Measurements from ENCODE around the gene FAM124A. TPM values are rescaled to one million over a fixed set of nuclear protein-coding genes. Genes with fewer than 3 reads are reported as not detected.

The FAM124A gene
- total RNA-seq, 2 donors from 2014 or later = 5.5 to 11.2 TPM

DNA sequence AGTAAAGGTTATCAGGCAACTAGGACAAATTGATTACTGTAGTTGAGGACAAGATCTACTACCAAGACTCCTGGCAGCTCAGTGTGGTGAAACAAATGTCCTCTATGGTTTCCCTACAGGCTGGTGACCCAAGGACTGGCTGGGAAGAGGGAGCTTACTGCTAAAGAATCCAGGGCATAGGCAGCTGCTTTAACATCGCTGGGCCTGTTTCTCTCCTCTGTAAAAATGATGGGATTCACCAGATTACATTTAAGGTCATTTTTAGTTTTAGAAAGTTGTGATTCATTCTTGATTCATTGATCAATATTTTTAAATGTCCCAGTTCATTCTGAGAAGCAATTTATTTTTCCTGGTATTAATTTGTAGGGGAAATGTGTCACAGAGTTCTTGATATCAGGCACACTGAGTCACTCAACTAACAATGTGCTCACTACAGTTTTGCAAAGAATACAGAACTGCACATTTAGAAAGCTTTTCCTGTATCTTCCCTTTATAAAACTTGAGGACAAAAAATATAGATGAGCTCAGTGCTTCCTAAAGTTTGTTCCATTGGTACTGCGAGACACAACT lies 19.6 kb upstream of the FAM124A start:
- intact Hi-C loops (cut with DNase I) = no loop called here
- H3K4me3 ChIP-seq = no peak overlapping the region
- WGBS = 97% methylated on average over 2 of the region's 2 CpGs

DNA sequence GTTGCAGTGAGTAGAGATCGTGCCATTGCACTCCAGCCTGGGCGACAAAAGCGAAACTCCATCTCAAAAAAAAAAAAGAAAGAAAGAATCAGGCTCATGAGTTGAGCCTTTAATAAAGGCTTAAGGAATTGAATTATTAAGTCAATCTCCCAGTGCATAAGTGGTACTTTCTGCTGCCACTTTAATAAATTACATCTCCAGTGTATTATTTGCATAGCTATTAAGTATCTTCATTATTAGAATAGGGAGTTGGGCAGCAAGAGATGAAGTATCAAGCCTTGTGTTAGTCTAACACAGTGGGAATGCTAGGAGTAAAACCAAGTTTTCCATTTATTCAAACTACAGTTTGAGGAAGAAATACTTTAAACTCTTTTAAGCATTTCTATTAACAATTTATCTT lies 15.6 kb upstream of the FAM124A start:
- no peak for TF ChIP-seq POLR2A (IDR thresholded peaks at IDR 0.05)
- TF ChIP-seq, protein P1, sequence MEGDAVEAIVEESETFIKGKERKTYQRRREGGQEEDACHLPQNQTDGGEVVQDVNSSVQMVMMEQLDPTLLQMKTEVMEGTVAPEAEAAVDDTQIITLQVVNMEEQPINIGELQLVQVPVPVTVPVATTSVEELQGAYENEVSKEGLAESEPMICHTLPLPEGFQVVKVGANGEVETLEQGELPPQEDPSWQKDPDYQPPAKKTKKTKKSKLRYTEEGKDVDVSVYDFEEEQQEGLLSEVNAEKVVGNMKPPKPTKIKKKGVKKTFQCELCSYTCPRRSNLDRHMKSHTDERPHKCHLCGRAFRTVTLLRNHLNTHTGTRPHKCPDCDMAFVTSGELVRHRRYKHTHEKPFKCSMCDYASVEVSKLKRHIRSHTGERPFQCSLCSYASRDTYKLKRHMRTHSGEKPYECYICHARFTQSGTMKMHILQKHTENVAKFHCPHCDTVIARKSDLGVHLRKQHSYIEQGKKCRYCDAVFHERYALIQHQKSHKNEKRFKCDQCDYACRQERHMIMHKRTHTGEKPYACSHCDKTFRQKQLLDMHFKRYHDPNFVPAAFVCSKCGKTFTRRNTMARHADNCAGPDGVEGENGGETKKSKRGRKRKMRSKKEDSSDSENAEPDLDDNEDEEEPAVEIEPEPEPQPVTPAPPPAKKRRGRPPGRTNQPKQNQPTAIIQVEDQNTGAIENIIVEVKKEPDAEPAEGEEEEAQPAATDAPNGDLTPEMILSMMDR (IDR thresholded peaks at IDR 0.05) = no peak
- no peak for TF ChIP-seq POLR2AphosphoS5 (IDR thresholded peaks at IDR 0.05)
- Histone ChIP-seq H3K27ac (no peak overlapping the region), H3K4me3 (no peak overlapping the region), H3K27me3 (replicated peaks; ENCODE audit: insufficient read depth) (no peaks in the 10 kb centered on the region), H3K4me1 (replicated peaks) (no peaks in the 10 kb centered on the region), H3K9me3 (no peaks in the 10 kb centered on the region), H3K36me3 (no peaks in the 10 kb centered on the region)
- intact Hi-C loops (cut with DNase I) = no loop called here
- 96% methylated on average over 3 of the region's 3 CpGs for WGBS
- DNase-seq (ENCODE audit: low spot score) = no peak

More for the DNA sequence above, 19.6 kb upstream of the FAM124A start:
- no peaks in the 10 kb centered on the region for H3K36me3 ChIP-seq
- no peak for DNase-seq (ENCODE audit: low spot score)
- TF ChIP-seq POLR2AphosphoS5 (IDR thresholded peaks at IDR 0.05) (no peak), POLR2A (IDR thresholded peaks at IDR 0.05) (no peak)
- TF ChIP-seq, protein P1 (IDR thresholded peaks at IDR 0.05) = no peak
- H3K9me3 ChIP-seq = no peaks in the 10 kb centered on the region
- no peaks in the 10 kb centered on the region for H3K4me1 ChIP-seq (replicated peaks)
- no peak overlapping the region for H3K27ac ChIP-seq
- no peaks in the 10 kb centered on the region for H3K27me3 ChIP-seq (replicated peaks; ENCODE audit: insufficient read depth)

DNA sequence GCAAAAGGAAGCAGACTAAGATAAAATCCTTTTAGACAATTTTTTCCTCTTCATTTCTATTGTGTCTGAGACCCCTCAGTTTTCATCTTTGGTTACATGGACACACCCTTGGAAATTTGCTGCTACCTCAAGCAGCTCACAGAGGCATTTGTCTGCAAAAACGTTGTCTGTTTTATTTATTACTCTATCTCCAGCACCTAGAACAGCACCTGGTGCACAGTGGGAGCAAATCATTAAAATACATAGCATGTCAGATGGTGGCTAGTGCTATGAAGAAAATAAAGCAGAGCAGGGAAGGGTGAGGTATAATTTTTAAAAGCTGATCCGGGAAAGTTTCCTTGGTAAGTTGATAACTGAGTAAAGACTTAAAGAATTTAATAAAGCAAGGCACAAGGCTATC lies 14.3 kb upstream of the FAM124A start:
- Histone ChIP-seq H3K27me3 (replicated peaks; ENCODE audit: insufficient read depth) (no peaks in the 10 kb centered on the region), H3K9me3 (no peaks in the 10 kb centered on the region), H3K4me3 (no peak overlapping the region), H3K27ac (no peak overlapping the region), H3K36me3 (no peaks in the 10 kb centered on the region), H3K4me1 (replicated peaks) (no peaks in the 10 kb centered on the region)
- 41% methylated on average over 2 of the region's 2 CpGs for WGBS
- intact Hi-C loops (cut with DNase I) = no loop called here
- no peak for TF ChIP-seq POLR2AphosphoS5 (IDR thresholded peaks at IDR 0.05)
- no peak for TF ChIP-seq POLR2A (IDR thresholded peaks at IDR 0.05)
- TF ChIP-seq, protein P1 (IDR thresholded peaks at IDR 0.05) = no peak
- DNase-seq (ENCODE audit: low spot score) = no peak

DNA sequence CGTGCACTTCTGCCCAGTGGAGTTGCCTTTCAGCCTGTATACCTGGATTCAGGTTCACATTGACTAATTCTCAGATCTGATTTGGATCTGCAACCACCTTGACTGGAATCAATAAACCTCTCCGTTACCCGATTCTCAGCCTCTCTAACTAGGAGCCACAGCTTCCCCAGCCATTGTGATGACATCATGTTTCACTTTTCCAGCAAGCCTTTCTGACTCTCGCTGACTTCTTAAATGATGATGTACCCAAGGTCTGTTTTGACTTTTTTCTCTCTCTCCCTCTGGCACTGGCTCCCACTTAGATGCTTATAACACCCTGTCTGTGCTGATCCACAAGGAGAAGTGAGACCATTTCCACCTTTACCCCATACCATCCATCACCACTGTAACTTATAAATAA lies 13.5 kb upstream of the FAM124A start:
- intact Hi-C loops (cut with DNase I) = no loop called here
- no peaks in the 10 kb centered on the region for H3K9me3 ChIP-seq
- H3K4me3 ChIP-seq = no peak overlapping the region
- no peak for DNase-seq (ENCODE audit: low spot score)
- no peaks in the 10 kb centered on the region for H3K27me3 ChIP-seq (replicated peaks; ENCODE audit: insufficient read depth)
- no peaks in the 10 kb centered on the region for H3K4me1 ChIP-seq (replicated peaks)
- 83% methylated on average over 4 of the region's 4 CpGs for WGBS
- no peaks in the 10 kb centered on the region for H3K36me3 ChIP-seq
- H3K27ac ChIP-seq = no peak overlapping the region
- TF ChIP-seq POLR2A (IDR thresholded peaks at IDR 0.05) (no peak), POLR2AphosphoS5 (IDR thresholded peaks at IDR 0.05) (no peak)
- TF ChIP-seq, protein P1 (IDR thresholded peaks at IDR 0.05) = no peak

DNA sequence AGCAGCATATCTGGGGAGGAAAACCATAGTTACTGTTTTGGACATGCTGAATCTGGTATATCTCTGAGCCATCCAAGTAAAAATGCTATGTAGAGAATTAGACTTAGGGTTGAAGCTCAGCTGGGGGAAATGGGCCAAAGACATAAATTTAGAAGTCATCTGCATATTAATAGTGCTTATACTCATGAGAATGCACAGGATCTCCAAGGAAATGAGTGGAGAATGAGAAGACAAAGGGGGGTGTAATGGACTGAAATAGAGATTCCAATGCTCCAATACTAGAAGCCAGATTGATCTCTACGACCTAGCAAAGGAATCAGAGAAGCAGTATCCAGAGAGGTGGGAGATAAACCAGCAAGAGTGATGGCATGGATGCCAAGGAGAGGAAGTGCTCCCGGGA lies 10.3 kb upstream of the FAM124A start:
- no peaks in the 10 kb centered on the region for H3K9me3 ChIP-seq
- no peaks in the 10 kb centered on the region for H3K27me3 ChIP-seq (replicated peaks; ENCODE audit: insufficient read depth)
- H3K4me3 ChIP-seq = no peak overlapping the region
- H3K27ac ChIP-seq = no peak overlapping the region
- no peaks in the 10 kb centered on the region for H3K36me3 ChIP-seq
- no peak for DNase-seq (ENCODE audit: low spot score)
- TF ChIP-seq POLR2AphosphoS5 (IDR thresholded peaks at IDR 0.05) (no peak), POLR2A (IDR thresholded peaks at IDR 0.05) (no peak)
- TF ChIP-seq, protein P1 (IDR thresholded peaks at IDR 0.05) = no peak
- intact Hi-C loops (cut with DNase I) = no loop called here
- H3K4me1 ChIP-seq (replicated peaks) = no peaks in the 10 kb centered on the region
- WGBS = 76% methylated on average over 2 of the region's 2 CpGs
